Measurements from ENCODE around the gene SELENOT.

SELENOT gene

GRCh38 chr3:150603153-150603979 lies at the start of gene SELENOT:
TSS of gene SELENOT (plus strand) at chr3:150603321. CDS start at chr3:150603363, 42 bp downstream.
- no peaks in the 10 kb centered on the region for H3K9me3 ChIP-seq (ENCODE audit: control insufficient read depth, insufficient read depth, low read length)
- peak within 1 kb of the TSS; percentile 96 for H3K27ac ChIP-seq (ENCODE audit: low read depth, low read length)
- H3K36me3 ChIP-seq (ENCODE audit: control insufficient read depth, insufficient read depth, low read length): peaks cover 10% of the 10 kb centered on the region
- peak within 1 kb of the TSS; percentile 92 for H3K4me3 ChIP-seq (ENCODE audit: low read depth, low read length)
- peak within 1 kb of the TSS; percentile 95 for H3K9ac ChIP-seq (ENCODE audit: low read depth, low read length)
- H3K27me3 ChIP-seq (ENCODE audit: control insufficient read depth, insufficient read depth, low read length): no peaks in the 10 kb centered on the region
- peaks cover 58% of the 10 kb centered on the region for H3K4me1 ChIP-seq (ENCODE audit: control insufficient read depth, insufficient read depth, low read length)

GRCh38 chr3:150555859-150556436 lies 47.2 kb upstream of the SELENOT start:
- peaks cover 71% of the 10 kb centered on the region for H3K36me3 ChIP-seq (ENCODE audit: control insufficient read depth, insufficient read depth, low read length)
- H3K27me3 ChIP-seq (ENCODE audit: control insufficient read depth, insufficient read depth, low read length): no peaks in the 10 kb centered on the region
- no peak overlapping the region for H3K4me3 ChIP-seq (ENCODE audit: low read depth, low read length)
- no peaks in the 10 kb centered on the region for H3K4me1 ChIP-seq (ENCODE audit: control insufficient read depth, insufficient read depth, low read length)
- no peaks in the 10 kb centered on the region for H3K9me3 ChIP-seq (ENCODE audit: control insufficient read depth, insufficient read depth, low read length)
- no peak overlapping the region for H3K27ac ChIP-seq (ENCODE audit: low read depth, low read length)
- H3K9ac ChIP-seq (ENCODE audit: low read depth, low read length): no peak overlapping the region

GRCh38 chr3:150556792-150557191 lies 46.3 kb upstream of the SELENOT start:
- H3K4me1 ChIP-seq (ENCODE audit: control insufficient read depth, insufficient read depth, low read length): no peaks in the 10 kb centered on the region
- peaks cover 72% of the 10 kb centered on the region for H3K36me3 ChIP-seq (ENCODE audit: control insufficient read depth, insufficient read depth, low read length)
- no peak overlapping the region for H3K27ac ChIP-seq (ENCODE audit: low read depth, low read length)
- no peaks in the 10 kb centered on the region for H3K9me3 ChIP-seq (ENCODE audit: control insufficient read depth, insufficient read depth, low read length)
- H3K9ac ChIP-seq (ENCODE audit: low read depth, low read length): no peak overlapping the region
- H3K27me3 ChIP-seq (ENCODE audit: control insufficient read depth, insufficient read depth, low read length): no peaks in the 10 kb centered on the region
- no peak overlapping the region for H3K4me3 ChIP-seq (ENCODE audit: low read depth, low read length)

GRCh38 chr3:150557725-150558124 lies 45.4 kb upstream of the SELENOT start:
- Histone ChIP-seq H3K36me3 (ENCODE audit: control insufficient read depth, insufficient read depth, low read length) (peaks cover 67% of the 10 kb centered on the region), H3K27me3 (ENCODE audit: control insufficient read depth, insufficient read depth, low read length) (no peaks in the 10 kb centered on the region)

GRCh38 chr3:150564243-150564642 lies 38.9 kb upstream of the SELENOT start:
- Histone ChIP-seq H3K9me3 (ENCODE audit: control insufficient read depth, insufficient read depth, low read length) (no peaks in the 10 kb centered on the region), H3K36me3 (ENCODE audit: control insufficient read depth, insufficient read depth, low read length) (peaks cover 73% of the 10 kb centered on the region), H3K4me3 (ENCODE audit: low read depth, low read length) (no peak overlapping the region), H3K27ac (ENCODE audit: low read depth, low read length) (no peak overlapping the region), H3K9ac (ENCODE audit: low read depth, low read length) (no peak overlapping the region), H3K27me3 (ENCODE audit: control insufficient read depth, insufficient read depth, low read length) (no peaks in the 10 kb centered on the region), H3K4me1 (ENCODE audit: control insufficient read depth, insufficient read depth, low read length) (no peaks in the 10 kb centered on the region)

More at GRCh38 chr3:150557725-150558124, 45.4 kb upstream of the SELENOT start:
- Histone ChIP-seq H3K9me3 (ENCODE audit: control insufficient read depth, insufficient read depth, low read length) (no peaks in the 10 kb centered on the region), H3K27ac (ENCODE audit: low read depth, low read length) (no peak overlapping the region), H3K4me3 (ENCODE audit: low read depth, low read length) (no peak overlapping the region), H3K4me1 (ENCODE audit: control insufficient read depth, insufficient read depth, low read length) (no peaks in the 10 kb centered on the region), H3K9ac (ENCODE audit: low read depth, low read length) (no peak overlapping the region)

- no peak overlapping the region for H3K9ac ChIP-seq (ENCODE audit: low read depth, low read length)
- no peaks in the 10 kb centered on the region for H3K4me1 ChIP-seq (ENCODE audit: control insufficient read depth, insufficient read depth, low read length)
- H3K27me3 ChIP-seq (ENCODE audit: control insufficient read depth, insufficient read depth, low read length): no peaks in the 10 kb centered on the region
- no peaks in the 10 kb centered on the region for H3K9me3 ChIP-seq (ENCODE audit: control insufficient read depth, insufficient read depth, low read length)
- no peak overlapping the region for H3K4me3 ChIP-seq (ENCODE audit: low read depth, low read length)
- H3K36me3 ChIP-seq (ENCODE audit: control insufficient read depth, insufficient read depth, low read length): peaks cover 83% of the 10 kb centered on the region
- no peak overlapping the region for H3K27ac ChIP-seq (ENCODE audit: low read depth, low read length)
Observed at GRCh38 chr3:150567328-150567727, 35.8 kb upstream of the SELENOT start.

- Histone ChIP-seq H3K9ac (ENCODE audit: low read depth, low read length) (no peak overlapping the region), H3K9me3 (ENCODE audit: control insufficient read depth, insufficient read depth, low read length) (no peaks in the 10 kb centered on the region), H3K4me1 (ENCODE audit: control insufficient read depth, insufficient read depth, low read length) (no peaks in the 10 kb centered on the region), H3K27me3 (ENCODE audit: control insufficient read depth, insufficient read depth, low read length) (no peaks in the 10 kb centered on the region), H3K36me3 (ENCODE audit: control insufficient read depth, insufficient read depth, low read length) (peaks cover 84% of the 10 kb centered on the region), H3K4me3 (ENCODE audit: low read depth, low read length) (no peak overlapping the region), H3K27ac (ENCODE audit: low read depth, low read length) (no peak overlapping the region)
Observed at GRCh38 chr3:150577855-150578254, 25.3 kb upstream of the SELENOT start.

- Histone ChIP-seq H3K4me1 (ENCODE audit: control insufficient read depth, insufficient read depth, low read length) (no peaks in the 10 kb centered on the region), H3K4me3 (ENCODE audit: low read depth, low read length) (no peak overlapping the region), H3K9ac (ENCODE audit: low read depth, low read length) (no peak overlapping the region), H3K27ac (ENCODE audit: low read depth, low read length) (no peak overlapping the region), H3K36me3 (ENCODE audit: control insufficient read depth, insufficient read depth, low read length) (peaks cover 89% of the 10 kb centered on the region), H3K9me3 (ENCODE audit: control insufficient read depth, insufficient read depth, low read length) (no peaks in the 10 kb centered on the region), H3K27me3 (ENCODE audit: control insufficient read depth, insufficient read depth, low read length) (no peaks in the 10 kb centered on the region)
Observed at GRCh38 chr3:150581174-150581573, 21.9 kb upstream of the SELENOT start.

- no peak overlapping the region for H3K4me3 ChIP-seq (ENCODE audit: low read depth, low read length)
- H3K4me1 ChIP-seq (ENCODE audit: control insufficient read depth, insufficient read depth, low read length): no peaks in the 10 kb centered on the region
- no peak overlapping the region for H3K27ac ChIP-seq (ENCODE audit: low read depth, low read length)
- H3K9ac ChIP-seq (ENCODE audit: low read depth, low read length): no peak overlapping the region
- H3K27me3 ChIP-seq (ENCODE audit: control insufficient read depth, insufficient read depth, low read length): no peaks in the 10 kb centered on the region
- H3K36me3 ChIP-seq (ENCODE audit: control insufficient read depth, insufficient read depth, low read length): peaks cover 74% of the 10 kb centered on the region
- H3K9me3 ChIP-seq (ENCODE audit: control insufficient read depth, insufficient read depth, low read length): no peaks in the 10 kb centered on the region
Observed at GRCh38 chr3:150582620-150583019, 20.5 kb upstream of the SELENOT start.

- Histone ChIP-seq H3K27ac (ENCODE audit: low read depth, low read length) (no peak overlapping the region), H3K36me3 (ENCODE audit: control insufficient read depth, insufficient read depth, low read length) (peaks cover 71% of the 10 kb centered on the region), H3K27me3 (ENCODE audit: control insufficient read depth, insufficient read depth, low read length) (no peaks in the 10 kb centered on the region), H3K9ac (ENCODE audit: low read depth, low read length) (no peak overlapping the region), H3K4me1 (ENCODE audit: control insufficient read depth, insufficient read depth, low read length) (no peaks in the 10 kb centered on the region), H3K9me3 (ENCODE audit: control insufficient read depth, insufficient read depth, low read length) (no peaks in the 10 kb centered on the region), H3K4me3 (ENCODE audit: low read depth, low read length) (no peak overlapping the region)
Observed at GRCh38 chr3:150583028-150583427, 20.1 kb upstream of the SELENOT start.

All from HUES48 (cell line).